HK-2 (cell line): Measurements from ENCODE around the gene COL6A5.

Experiments
- DNase-seq: peaks from one replicate; pipeline ENCODE4 v3.0.0-alpha.2; 2018; ENCODE audit not compliant: unreplicated experiment

The COL6A5 gene

GRCh38 chr3:130516645-130517512 lies 171.4 kb downstream of the COL6A5 start, which contains the start of gene COL6A6:
Gene COL6A6, plus strand, starts transcription at chr3:130517177. Its CDS starts 43,188 bp downstream, at chr3:130560365.
- no peak for DNase-seq

GRCh38 chr3:130517602-130518001 lies 172.1 kb downstream of the COL6A5 start:
- DNase-seq: no peak

GRCh38 chr3:130519754-130520153 lies 174.3 kb downstream of the COL6A5 start:
- DNase-seq: no peak

- no peak for DNase-seq
These were observed 176.9 kb downstream of the COL6A5 start for GRCh38 chr3:130522399-130522798.

GRCh38 chr3:130527426-130527825 lies 182.0 kb downstream of the COL6A5 start:
- DNase-seq: no peak

GRCh38 chr3:130528120-130528519 lies 182.6 kb downstream of the COL6A5 start:
- DNase-seq: no peak

- no peak for DNase-seq
These were observed 184.2 kb downstream of the COL6A5 start for GRCh38 chr3:130529486-130530215.

- DNase-seq: no peak
These were observed 187.8 kb downstream of the COL6A5 start for GRCh38 chr3:130533247-130533646.
